ENCODE results near the gene ARHGAP40.
A peak's percentile ranks its signal among the peaks of the same experiment; 100 is the strongest.

The ARHGAP40 gene

DNA sequence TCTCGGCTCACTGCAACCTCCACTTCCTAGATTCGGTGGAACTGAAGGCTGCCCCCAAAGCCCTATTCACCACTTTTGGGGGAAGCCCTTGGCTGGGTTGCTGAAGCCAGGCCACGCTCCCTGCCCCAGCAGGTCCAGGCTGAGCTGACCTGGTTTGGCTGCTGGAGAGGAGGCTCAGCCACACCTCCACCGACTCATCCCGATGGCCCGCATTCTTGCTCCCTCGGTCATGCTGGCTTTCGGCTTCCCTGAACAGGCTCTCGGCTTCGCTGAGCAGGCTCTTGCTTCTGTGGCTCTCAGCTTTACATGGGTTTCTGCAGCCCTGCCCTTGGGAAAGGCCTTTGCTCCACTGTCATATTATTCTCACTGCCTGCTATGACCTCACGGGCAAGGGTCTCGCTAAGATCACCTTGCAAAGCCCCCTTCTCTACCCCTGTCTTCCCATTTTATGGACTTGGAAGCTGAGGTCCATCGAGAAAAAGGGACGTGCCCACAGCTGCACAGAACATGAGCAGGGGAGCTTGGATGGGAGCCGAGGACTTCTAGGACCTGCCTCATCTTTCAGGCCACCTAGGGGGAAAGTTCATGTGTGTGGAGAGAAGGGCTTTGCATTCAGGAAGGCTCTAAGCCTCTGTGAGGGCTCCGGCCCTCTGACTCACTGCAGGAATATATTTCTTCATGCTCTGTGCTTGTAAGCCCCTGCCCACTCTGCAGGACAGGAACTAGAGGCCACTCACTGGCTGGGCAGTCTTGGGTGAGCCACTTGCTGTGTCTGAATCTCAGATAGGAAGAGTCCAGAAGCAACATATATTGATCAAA is 15.6 kb downstream of the ARHGAP40 start:
- no peak for DNase-seq (ENCODE audit: low spot score)

- no peak for DNase-seq (ENCODE audit: low spot score)
These were observed 16.2 kb downstream of the ARHGAP40 start for GRCh38 chr20:38617830-38618196.

DNA sequence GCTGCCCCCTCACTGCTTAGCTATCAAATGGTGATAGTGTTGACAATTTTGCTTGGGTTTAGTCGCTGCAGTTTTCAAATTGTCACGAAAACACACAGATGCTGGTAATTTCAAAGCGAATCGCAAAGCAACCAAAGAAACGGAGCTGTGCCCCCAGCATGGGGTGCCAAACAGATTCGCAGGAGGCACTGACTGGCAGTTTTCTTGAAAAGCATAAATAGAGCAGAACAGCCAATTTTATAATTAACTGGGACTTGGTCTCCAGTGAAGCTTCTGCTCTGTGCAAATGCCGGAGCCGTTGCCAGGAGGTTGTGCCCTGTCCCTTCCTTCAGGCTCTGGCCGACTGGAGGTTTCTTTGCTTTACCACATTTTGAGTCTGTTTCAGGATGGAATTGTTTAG is 18.8 kb downstream of the ARHGAP40 start:
- no peak for DNase-seq (ENCODE audit: low spot score)

GRCh38 chr20:38623061-38623460 is 21.5 kb downstream of the ARHGAP40 start:
- DNase-seq (ENCODE audit: low spot score) = no peak

- no peak for DNase-seq (ENCODE audit: low spot score)
These were observed 22.5 kb downstream of the ARHGAP40 start for GRCh38 chr20:38624084-38624483.

DNA sequence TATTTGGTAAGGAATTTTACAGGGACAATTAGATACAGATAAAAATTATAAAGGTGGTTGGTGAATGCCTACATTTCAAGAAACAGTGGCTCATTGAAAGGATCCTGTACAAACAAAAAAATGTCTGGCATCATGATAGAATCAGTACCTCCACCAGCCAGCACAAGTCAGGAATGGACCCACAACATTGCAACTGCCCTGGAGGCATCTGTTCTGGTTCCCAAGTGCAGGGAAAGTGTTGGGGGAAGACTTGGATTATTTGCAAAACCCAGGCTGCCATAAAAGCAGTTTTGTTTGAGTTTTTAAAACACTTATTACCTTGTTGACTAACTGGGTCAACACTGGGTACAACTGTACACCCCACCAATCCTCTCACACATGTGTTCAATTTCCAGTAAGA is 24.3 kb downstream of the ARHGAP40 start:
- DNase-seq (ENCODE audit: low spot score) = no peak

- DNase-seq (ENCODE audit: low spot score) = no peak
These were observed 25.5 kb downstream of the ARHGAP40 start for GRCh38 chr20:38626921-38627659.

GRCh38 chr20:38628580-38629470 is 27.2 kb downstream of the ARHGAP40 start:
- no peak for DNase-seq (ENCODE audit: low spot score)

GRCh38 chr20:38629979-38630378 is 28.4 kb downstream of the ARHGAP40 start:
- no peak for DNase-seq (ENCODE audit: low spot score)

GRCh38 chr20:38630727-38631126 is 29.1 kb downstream of the ARHGAP40 start:
- DNase-seq (ENCODE audit: low spot score) = no peak

- DNase-seq (ENCODE audit: low spot score) = no peak
These were observed 29.8 kb downstream of the ARHGAP40 start for GRCh38 chr20:38631155-38632022.

DNA sequence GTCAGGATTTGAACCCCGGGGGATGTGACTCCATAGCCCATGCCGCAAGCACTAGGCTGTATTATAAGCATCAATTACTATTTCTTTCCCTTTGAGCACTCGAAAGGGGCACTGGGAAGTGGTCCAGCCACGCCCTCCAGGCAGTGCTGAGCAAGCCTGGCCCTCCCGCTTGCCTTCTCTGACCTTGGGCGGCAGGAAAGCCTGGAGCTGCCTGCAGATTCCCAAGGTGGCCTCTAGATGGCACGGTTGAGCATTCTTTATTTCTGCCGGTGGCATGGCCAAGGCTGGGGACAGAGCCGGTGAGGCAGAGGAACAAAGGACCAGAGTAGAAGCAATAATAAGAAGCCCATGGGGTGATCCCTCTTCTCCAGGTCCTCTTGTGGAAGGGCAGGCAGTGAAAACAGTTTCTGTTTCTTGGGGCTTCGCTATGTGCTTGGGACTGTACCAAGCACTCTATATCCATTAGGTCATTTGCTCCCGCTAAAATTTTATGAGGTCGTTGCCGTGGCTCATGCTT is 32.0 kb downstream of the ARHGAP40 start:
- DNase-seq (ENCODE audit: low spot score) = peak; percentile 79

DNA sequence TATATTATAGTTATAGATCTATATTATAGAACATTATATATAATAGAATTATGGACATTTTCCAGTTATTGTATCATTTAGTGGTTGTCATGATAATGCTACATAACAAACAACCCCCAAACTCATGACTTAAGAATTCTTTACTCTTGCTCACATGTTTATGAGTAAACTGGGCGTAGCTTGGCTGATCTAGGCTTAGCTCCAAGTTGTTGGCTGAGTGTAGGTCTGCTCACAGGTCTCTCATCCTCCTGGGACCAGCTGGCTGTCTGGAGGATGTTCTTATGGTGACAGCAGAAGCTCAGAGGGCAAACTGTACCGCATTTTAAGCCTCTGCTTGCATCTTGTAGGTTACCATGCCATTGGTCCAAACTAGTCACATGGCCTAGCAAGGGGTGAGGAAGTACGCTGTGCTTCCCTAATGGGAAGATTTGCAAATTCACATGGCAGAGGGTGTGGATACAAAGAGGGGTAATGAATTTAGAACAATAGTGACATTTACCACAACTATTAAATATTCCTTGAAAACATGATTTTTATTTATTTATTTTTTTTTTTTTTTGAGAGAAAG is 34.2 kb downstream of the ARHGAP40 start:
- no peak for DNase-seq (ENCODE audit: low spot score)

GRCh38 chr20:38640521-38640920 is 38.9 kb downstream of the ARHGAP40 start:
- DNase-seq (ENCODE audit: low spot score) = no peak

- DNase-seq (ENCODE audit: low spot score) = no peak
These were observed 40.9 kb downstream of the ARHGAP40 start for GRCh38 chr20:38642498-38642897.

DNA sequence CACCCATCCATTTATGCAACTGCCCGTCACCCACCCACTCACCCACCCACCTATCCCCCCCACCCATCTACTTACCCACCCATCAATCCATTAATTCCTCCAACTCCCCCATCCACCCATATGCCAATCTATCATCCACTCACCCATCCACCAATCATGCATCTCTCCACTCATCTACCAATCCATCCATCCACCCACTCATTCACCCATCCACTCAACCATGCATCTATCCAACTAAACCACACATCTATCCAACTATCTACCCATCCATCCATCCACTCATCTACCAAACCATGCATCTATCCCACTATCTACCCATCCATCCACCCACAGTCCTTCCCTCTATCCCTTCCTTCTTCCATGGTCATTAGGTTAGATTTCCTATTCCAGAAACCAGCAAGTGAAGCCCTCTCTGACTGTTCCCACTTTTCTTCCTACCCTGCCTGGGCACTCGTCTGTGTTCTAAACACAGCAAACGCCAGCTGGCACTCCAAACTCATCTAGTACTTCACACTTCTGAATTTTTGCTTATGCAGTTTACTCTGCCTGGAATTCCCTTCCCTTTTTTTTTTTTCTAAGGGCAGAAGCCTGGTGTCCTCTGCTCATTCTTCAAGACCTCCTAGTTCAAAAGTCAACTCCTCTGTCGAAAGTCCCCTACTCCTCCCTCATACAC is 43.1 kb downstream of the ARHGAP40 start:
- DNase-seq (ENCODE audit: low spot score) = no peak

DNA sequence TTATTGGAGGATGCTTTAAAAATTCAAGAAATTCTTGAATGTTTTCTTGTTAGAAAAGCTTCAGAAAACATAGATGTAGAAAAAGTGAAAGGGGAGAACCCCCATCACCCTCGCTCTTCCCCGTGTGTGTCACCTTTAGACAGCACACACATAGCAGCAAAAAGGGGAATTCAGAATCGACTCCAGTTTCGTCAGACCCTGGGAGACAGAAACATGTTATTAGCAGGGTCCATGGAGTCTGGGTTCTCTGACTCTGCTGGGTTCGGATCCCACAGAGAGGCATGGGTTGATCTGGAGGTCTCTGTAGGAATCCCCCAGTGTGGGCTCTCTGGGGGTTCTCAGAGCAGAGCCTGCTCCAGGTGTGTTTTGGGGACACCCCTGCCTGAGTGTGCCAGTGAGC is 43.7 kb downstream of the ARHGAP40 start:
- DNase-seq (ENCODE audit: low spot score) = no peak

- DNase-seq (ENCODE audit: low spot score) = peak; percentile 93
These were observed 44.6 kb downstream of the ARHGAP40 start for GRCh38 chr20:38645980-38646858.

DNA sequence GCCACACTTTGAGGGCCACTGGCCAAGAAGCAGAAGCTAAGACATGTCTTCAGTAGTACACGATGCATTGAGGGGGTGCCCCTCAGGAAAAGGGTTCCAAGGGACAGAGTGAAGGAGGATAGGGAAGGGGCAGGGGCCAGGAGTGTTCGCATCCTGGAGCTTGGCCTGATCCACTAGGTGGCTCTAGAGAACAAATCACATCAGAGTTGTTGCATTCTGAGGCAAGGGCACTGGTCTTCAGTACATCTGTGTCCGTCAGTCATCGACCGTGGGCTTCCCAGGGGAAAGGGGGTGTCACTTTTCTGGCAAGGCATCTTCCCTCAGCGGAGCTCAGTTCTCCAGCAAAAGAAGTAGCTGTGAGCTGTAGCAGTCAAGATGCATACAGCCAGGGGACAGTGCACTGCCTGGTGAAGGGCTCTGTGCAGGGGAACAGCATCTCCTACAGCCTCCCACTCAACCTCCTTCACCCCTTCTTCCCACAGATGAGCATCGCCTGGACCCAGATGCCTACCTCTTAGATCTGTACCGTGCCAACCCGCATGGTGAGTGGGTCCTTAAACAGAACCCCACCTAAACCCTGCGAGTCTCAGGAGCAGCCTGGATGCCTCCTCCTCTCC is 47.8 kb downstream of the ARHGAP40 start:
- peak; percentile 51 for DNase-seq (ENCODE audit: low spot score)
